Ovary (tissue), 3 donors: ENCODE measurements around the gene MAGEA9.

Source experiments
- POLR2A ChIP-seq: fragments of 450-650 bp; IDR thresholded peaks from one replicate; pipeline ENCODE4 v1.6.1; 2017; ENCODE audit warnings: antibody characterized with exemption, mild to moderate bottlenecking, moderate library complexity
- TF ChIP-seq, protein P1 (sequence below), 3 donors: fragments of 450-650 bp in 2 of 3; fragments of 200-600 bp in 1 of 3; IDR thresholded peaks; one replicate each; pipeline versions ENCODE4 v1.5.1 to v1.8.0; 2016 to 2022; ENCODE audit warnings: antibody characterized with exemption in 3 of 3, mild to moderate bottlenecking in 1 of 3
- donor health status: DM: no; HTN: no; CAD: no.

DNA sequence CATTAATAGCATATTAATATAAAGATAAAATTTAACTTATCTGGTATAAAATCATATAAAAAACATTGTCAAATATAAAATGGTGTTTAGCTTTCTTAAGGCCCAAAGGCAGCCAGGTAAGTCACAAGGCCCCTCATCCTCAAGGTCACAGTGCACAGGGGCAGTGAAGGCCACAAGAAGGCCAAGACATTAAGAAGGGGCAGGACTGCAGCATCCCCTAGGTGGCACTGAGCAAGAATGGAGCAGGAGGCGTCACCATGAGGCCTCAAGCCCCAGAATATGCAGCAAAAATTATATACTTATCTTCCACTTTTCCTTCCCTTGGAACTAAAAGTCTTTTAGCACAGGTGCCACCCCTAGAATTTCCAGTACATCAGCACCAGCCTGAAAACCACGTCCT lies 49.7 kb downstream of the MAGEA9 start:
- TF ChIP-seq, protein P1, sequence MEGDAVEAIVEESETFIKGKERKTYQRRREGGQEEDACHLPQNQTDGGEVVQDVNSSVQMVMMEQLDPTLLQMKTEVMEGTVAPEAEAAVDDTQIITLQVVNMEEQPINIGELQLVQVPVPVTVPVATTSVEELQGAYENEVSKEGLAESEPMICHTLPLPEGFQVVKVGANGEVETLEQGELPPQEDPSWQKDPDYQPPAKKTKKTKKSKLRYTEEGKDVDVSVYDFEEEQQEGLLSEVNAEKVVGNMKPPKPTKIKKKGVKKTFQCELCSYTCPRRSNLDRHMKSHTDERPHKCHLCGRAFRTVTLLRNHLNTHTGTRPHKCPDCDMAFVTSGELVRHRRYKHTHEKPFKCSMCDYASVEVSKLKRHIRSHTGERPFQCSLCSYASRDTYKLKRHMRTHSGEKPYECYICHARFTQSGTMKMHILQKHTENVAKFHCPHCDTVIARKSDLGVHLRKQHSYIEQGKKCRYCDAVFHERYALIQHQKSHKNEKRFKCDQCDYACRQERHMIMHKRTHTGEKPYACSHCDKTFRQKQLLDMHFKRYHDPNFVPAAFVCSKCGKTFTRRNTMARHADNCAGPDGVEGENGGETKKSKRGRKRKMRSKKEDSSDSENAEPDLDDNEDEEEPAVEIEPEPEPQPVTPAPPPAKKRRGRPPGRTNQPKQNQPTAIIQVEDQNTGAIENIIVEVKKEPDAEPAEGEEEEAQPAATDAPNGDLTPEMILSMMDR (IDR thresholded peaks at IDR 0.05), result no peak
- TF ChIP-seq POLR2A, result no peak
